ENCODE results near the gene SIX1.

SIX1 gene

GRCh38 chr14:60641742-60642269 is 7.5 kb downstream of the SIX1 start:
- FAIRE-seq (no peak), DNase-seq (ENCODE audit: insufficient read length, low spot score) (no peak)
- TF ChIP-seq POLR2A (IDR thresholded peaks at IDR 0.05; ENCODE audit: low read depth, low read length): no peak

DNA sequence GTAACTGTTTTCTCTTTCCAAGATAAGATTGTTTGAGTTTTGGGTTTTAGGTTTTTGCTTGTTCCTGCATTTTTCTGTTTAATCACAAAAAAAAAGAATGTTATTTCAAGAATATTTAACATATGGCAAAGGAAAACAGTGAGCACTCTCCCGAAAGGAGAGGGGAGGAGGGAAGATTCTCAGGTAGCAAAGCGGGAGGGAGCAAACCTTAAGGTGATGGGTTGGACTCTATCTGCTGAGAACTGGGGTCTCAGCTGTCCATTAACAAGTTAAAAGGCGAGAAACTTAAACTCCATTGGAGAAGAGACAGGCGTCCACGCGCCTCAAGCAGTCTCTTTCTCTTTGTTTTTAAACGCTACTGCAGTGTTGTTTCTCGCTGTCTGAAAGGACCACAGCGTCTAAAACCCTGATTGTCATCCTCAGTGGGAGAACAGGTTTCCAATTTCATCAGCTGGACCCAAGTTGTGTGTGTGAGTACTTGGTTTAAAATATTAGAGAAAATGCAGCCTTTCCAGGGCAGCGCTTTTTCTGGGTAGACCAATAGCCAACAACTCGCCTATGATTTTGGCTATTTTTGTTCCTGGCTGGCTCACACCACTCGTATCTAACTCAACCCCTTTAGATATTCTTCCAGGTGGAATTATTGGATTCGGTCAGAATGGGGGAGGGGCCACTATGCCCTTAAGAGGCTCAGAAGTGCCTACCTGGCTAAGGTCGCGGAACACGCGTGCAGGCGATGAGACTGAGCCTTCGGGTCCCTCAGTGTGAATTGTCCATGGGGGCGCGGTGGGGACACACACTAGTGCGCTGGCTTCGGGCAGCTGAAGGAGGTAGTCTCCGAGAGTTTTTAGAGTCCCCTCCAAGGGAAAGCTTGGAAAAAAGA is 8.2 kb downstream of the SIX1 start:
- no peak for FAIRE-seq
- TF ChIP-seq POLR2A (IDR thresholded peaks at IDR 0.05; ENCODE audit: low read depth, low read length): no peak
- DNase-seq (ENCODE audit: insufficient read length, low spot score): no peak

GRCh38 chr14:60639674-60640073 is 9.6 kb downstream of the SIX1 start:
- FAIRE-seq (no peak), DNase-seq (ENCODE audit: insufficient read length, low spot score) (no peak)
- TF ChIP-seq POLR2A (IDR thresholded peaks at IDR 0.05; ENCODE audit: low read depth, low read length): no peak

- no peak for TF ChIP-seq POLR2A (IDR thresholded peaks at IDR 0.05; ENCODE audit: low read depth, low read length)
- FAIRE-seq (no peak), DNase-seq (ENCODE audit: insufficient read length, low spot score) (no peak)
These were observed 11.6 kb downstream of the SIX1 start for GRCh38 chr14:60637479-60638315.

- no peak for FAIRE-seq
- TF ChIP-seq POLR2A (IDR thresholded peaks at IDR 0.05; ENCODE audit: low read depth, low read length): no peak
- no peak for DNase-seq (ENCODE audit: insufficient read length, low spot score)
These were observed 12.3 kb downstream of the SIX1 start for GRCh38 chr14:60636879-60637478.

DNA sequence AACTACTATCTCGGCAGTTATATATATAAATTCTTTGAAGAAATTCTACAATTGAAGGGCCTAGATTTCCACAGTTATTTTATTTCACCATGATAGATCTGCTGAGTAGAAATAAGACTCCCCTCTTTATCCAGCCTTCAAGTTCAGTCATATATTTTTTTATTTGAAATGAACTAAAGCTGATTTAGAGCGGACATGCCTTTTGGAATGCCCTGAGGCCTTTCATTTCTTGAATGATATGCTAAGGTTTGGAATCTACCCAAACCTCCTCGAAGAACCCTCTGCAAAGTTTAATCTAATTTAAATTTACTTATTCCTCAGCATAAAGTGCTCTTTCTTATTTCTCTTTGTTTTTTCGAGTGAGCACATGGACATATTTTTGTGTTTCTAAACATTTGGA is 15.1 kb downstream of the SIX1 start:
- DNase-seq (ENCODE audit: insufficient read length, low spot score) (no peak), FAIRE-seq (no peak)
- no peak for TF ChIP-seq POLR2A (IDR thresholded peaks at IDR 0.05; ENCODE audit: low read depth, low read length)

- FAIRE-seq: no peak
- no peak for TF ChIP-seq POLR2A (IDR thresholded peaks at IDR 0.05; ENCODE audit: low read depth, low read length)
- DNase-seq (ENCODE audit: insufficient read length, low spot score): no peak
These were observed 16.5 kb downstream of the SIX1 start for GRCh38 chr14:60632777-60633176.

GRCh38 chr14:60632257-60632656 is 17.0 kb downstream of the SIX1 start:
- DNase-seq (ENCODE audit: insufficient read length, low spot score) (no peak), FAIRE-seq (no peak)
- TF ChIP-seq POLR2A (IDR thresholded peaks at IDR 0.05; ENCODE audit: low read depth, low read length): no peak

- no peak for FAIRE-seq
- TF ChIP-seq POLR2A (IDR thresholded peaks at IDR 0.05; ENCODE audit: low read depth, low read length): no peak
These were observed 17.4 kb downstream of the SIX1 start for GRCh38 chr14:60631842-60632241.

DNA sequence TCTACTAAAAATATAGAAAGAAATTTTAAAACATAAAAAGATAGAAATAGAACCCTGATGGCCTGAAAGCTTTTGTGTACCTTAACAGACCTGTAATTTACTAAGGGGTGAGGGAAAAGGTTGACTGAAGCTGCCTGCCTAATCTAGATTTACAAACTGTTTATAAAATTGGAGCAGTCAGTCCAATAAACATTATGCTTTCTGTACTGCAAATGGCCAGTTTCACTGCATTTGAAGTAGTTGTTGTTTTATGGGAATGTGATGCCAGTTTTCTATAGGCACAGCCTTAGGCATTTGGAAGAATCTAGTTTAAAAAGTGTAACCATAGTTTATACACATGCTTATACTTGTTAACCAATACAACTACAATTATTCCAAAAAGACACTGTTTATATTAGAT is 19.1 kb downstream of the SIX1 start:
- FAIRE-seq (no peak), DNase-seq (ENCODE audit: insufficient read length, low spot score) (no peak)

More at GRCh38 chr14:60631842-60632241, 17.4 kb downstream of the SIX1 start:
- no peak for DNase-seq (ENCODE audit: insufficient read length, low spot score)

DNA sequence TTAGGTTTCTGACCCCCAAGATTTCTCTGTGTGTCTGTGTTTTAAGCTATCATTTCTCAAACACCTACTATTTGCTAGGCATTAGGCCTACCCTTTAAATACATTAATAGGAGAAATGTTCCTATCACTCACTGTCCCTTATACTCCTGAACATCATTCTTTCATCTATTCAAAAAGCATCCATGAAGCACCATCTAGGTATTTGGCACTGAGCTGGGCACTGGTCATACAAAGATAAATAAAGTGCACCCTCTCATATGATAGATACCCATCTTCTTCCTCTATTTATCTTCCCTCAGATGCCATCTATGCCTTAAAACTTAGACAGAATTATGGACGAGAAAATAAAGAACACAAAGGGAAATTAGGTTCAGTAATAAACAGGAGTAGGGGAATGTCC is 20.4 kb downstream of the SIX1 start:
- FAIRE-seq (no peak), DNase-seq (ENCODE audit: insufficient read length, low spot score) (no peak)
- TF ChIP-seq POLR2A (IDR thresholded peaks at IDR 0.05; ENCODE audit: low read depth, low read length): no peak

More for the DNA sequence above, 19.1 kb downstream of the SIX1 start:
- no peak for TF ChIP-seq POLR2A (IDR thresholded peaks at IDR 0.05; ENCODE audit: low read depth, low read length)

- no peak for TF ChIP-seq POLR2A (IDR thresholded peaks at IDR 0.05; ENCODE audit: low read depth, low read length)
- no peak for FAIRE-seq
- no peak for DNase-seq (ENCODE audit: insufficient read length, low spot score)
These were observed 26.4 kb downstream of the SIX1 start for GRCh38 chr14:60622917-60623257.

DNA sequence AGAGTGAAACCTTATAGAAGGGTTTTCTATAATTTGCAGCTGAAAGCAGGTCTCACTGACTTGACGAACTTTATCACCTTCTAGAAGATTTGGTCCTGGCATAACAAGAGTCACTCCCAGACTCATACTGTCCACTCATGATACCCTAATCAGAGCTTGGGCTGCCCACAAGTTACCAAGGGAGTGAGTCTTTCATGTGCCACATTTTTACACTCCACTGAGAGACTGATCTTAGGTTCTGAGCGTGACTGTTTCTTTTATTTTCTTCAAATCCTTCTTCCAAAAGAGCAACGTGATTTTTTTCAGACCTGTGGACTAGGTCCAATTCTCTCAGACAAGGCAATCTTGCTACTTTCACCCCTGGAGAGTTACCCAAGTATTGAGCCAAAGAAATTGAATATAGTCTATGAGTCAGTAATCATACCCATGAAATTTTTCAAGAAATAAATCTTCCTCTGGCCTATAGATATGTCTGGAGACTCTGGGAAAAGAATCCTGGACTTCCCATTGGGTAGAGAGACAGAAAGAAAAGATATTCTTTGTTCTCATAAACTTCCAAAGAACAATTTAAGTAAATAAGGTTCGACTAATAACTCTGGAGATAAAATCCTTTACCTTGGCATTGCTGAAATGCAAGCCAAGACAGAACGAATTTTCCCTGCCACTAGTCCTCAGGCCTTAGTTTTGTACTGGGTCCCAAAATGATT is 26.9 kb downstream of the SIX1 start:
- DNase-seq (ENCODE audit: insufficient read length, low spot score) (no peak), FAIRE-seq (no peak)
- TF ChIP-seq POLR2A (IDR thresholded peaks at IDR 0.05; ENCODE audit: low read depth, low read length): no peak

All from H54 (cell line).